GM19438 (cell line): ENCODE measurements around the gene JAK3.
"Not testable (repeated sequence)": the region's sequence is repeated elsewhere in the genome, so short reads cannot be mapped to it uniquely, and the experiment has no call there.

Experiments used
- ATAC-seq: cut with Tn5 transposase; IDR thresholded peaks from one replicate; pipeline ENCODE4 v1.9.1; 2021; ENCODE audit warnings: low read depth; ENCODE audit not compliant: unreplicated experiment

The JAK3 gene

GRCh38 chr19:17847538-17848366, at the start of gene JAK3:
Gene JAK3 (minus strand): TSS chr19:17847982. CDS start chr19:17844417, 3,565 bp downstream.
- peak; percentile 60 for ATAC-seq

DNA sequence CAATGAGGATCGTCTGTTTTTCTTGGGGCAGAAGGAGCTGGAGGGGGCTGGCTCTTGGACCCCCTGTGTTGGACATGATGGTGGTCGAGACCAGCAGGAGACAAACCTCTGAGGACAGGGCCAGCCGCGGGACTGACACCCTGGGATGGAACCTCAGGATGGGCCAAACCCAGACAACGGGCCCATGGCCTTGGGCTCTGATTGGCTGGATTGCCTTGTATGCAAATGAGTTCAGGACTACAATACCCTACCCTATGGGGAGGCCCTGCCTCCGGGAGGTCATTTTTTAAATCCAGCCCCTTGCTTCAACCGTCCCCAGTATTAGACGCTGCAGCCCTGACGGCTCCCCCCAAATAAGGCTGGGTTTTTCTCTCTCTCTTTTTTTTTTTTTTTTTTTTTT, 46.0 kb upstream of the JAK3 start:
- ATAC-seq: no peak

GRCh38 chr19:17889609-17890214, 41.9 kb upstream of the JAK3 start:
- no peak for ATAC-seq

- ATAC-seq: no peak
These were observed 40.5 kb upstream of the JAK3 start for GRCh38 chr19:17888260-17888659.

- ATAC-seq: not testable (repeated sequence)
These were observed 39.4 kb upstream of the JAK3 start for GRCh38 chr19:17887221-17887620.

DNA sequence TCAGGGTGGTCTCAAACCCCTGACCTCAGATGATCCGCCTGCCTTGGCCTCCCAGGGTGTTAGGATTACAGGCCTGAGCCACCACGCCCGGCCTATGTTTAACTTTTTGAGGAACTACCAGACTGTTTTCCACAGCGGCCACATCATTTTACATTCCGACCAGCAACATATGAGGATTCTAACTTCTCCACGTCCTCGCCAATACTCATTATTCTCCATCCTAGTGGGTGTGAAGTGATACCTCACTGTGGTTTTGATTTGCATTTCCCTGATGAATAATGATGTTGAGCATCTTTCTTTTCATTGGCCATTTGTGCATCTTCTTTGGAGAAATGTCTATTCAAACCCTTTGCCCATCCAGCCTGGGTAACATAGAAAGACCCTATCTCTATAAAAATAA, 38.7 kb upstream of the JAK3 start:
- no peak for ATAC-seq

DNA sequence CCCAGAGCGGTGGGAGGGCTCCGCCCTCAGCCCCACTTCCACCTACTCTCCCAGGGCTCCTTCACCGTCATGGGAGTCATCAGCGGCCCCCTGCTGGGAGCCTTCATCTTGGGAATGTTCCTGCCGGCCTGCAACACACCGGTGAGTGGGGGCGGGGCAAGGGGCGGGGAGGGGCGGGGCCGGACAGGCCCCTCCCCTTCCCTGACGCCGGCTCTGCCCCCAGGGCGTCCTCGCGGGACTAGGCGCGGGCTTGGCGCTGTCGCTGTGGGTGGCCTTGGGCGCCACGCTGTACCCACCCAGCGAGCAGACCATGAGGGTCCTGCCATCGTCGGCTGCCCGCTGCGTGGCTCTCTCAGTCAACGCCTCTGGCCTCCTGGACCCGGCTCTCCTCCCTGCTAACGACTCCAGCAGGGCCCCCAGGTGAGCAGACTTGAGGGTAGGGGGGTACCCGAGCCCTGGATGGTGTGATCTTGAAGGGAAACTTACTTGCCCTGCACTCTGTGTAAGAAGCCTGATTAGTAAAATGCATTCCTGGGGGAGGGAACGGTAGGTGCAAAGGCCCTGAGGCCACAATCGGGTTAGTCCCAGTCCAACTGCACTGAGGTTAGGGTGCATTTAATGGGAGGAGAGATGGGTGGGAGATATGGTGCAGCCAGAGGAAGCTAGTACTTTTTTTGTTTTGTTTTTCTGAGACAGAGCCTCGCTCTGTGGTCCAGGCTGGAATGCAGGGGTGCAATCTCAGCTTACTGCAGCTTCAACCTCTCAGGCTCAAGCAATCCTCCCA, 36.0 kb upstream of the JAK3 start:
- no peak for ATAC-seq

DNA sequence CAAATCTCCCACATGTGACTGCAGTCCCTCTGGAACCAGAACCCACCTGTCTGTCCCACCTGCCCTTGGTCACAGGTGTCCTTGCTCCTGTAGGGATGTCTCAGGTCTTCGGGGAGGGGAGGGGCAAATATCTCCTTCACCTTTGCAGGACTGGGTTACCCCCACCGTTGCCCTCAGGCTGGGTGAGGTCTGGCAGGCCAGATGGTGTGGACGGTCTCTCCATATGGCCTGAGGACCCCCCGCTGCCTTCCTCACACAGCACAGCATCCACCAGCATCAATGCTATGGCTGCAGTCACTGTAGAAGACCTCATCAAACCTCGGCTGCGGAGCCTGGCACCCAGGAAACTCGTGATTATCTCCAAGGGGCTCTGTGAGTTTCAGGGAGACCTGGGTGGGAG, 33.9 kb upstream of the JAK3 start:
- no peak for ATAC-seq

- ATAC-seq: no peak
These were observed 31.7 kb upstream of the JAK3 start for GRCh38 chr19:17879466-17879865.

- ATAC-seq: no peak
These were observed 29.9 kb upstream of the JAK3 start for GRCh38 chr19:17877696-17878095.

GRCh38 chr19:17874758-17875135, 27.0 kb upstream of the JAK3 start:
- ATAC-seq: no peak

DNA sequence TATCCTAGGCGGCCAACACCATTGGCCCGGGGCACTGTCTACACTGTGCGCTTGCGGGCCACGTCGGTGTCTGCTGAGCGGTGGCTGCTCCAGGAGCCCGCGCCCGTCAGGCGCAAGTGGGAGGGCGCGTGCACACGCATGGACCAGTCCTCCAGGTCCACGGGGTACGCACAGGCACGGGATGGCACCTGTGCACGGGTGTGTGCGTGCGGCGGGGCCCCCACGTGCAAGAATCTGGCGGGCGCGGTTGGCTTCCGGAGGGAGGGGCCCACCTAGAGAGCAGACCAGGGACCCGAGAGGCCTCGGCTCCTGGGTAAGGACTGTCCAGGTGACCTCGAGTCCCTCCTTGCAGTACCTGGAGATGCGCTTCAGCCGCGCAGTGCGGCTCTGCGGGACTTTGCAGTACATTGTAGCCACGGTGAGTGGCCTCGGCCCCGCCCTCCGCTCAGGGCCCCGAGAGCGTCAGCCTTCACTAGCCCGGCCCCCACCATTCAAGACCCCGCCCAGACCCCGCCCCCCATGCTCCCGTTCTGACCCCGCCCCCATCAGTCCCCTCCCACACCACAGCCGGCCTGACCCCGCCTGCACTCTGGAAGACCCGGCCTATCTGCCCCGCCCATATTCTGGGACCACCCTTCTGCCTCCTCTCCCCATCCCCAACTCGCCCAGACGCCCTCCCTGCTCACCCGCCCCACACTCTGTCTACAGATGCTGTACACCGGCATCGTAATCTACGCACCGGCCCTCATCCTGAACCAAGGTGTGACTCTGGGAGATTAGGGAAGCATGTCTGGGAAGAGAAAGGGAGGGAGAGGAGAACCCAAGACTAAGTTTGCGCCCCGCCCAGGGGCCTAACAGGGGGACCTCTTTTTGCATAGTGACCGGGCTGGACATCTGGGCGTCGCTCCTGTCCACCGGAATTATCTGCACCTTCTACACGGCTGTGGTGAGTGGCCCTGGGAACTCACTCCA, 26.3 kb upstream of the JAK3 start:
- no peak for ATAC-seq

- no peak for ATAC-seq
These were observed 24.6 kb upstream of the JAK3 start for GRCh38 chr19:17872251-17873001.

DNA sequence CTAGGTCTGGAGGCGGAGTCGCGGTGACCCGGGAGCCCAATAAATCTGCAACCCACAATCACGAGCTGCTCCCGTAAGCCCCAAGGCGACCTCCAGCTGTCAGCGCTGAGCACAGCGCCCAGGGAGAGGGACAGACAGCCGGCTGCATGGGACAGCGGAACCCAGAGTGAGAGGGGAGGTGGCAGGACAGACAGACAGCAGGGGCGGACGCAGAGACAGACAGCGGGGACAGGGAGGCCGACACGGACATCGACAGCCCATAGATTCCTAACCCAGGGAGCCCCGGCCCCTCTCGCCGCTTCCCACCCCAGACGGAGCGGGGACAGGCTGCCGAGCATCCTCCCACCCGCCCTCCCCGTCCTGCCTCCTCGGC, 24.1 kb upstream of the JAK3 start, which contains the start of gene SLC5A5:
TSS of gene SLC5A5 (plus strand) at position 68 of the 373 bp plus-strand sequence. CDS start 375 bp downstream, outside the sequence.
- no peak for ATAC-seq

GRCh38 chr19:17871032-17871877, 23.5 kb upstream of the JAK3 start:
- no peak for ATAC-seq

DNA sequence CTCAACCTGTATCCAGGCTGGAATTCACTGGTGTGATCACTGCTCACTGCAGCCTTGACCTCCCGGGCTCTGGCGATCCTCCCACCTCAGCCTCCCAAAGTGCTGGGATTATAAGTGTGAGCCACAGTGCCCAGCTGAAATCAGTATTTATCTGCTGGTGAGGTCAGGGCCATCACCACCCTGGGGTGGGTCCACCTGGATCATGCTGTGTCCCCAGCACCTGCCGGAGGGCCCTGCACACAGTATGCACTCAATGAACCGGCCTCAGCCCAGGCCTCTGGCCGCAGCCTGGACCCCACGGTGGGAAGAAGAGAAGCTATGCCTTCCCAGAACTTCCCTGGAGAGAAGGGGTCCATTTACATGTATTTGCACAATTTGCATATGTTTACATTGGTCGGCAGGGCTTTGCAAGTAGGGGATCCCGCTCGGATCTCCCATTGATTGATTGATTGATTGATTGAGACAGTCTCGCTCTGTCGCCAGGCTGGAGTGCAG, 21.4 kb upstream of the JAK3 start:
- ATAC-seq: no peak

DNA sequence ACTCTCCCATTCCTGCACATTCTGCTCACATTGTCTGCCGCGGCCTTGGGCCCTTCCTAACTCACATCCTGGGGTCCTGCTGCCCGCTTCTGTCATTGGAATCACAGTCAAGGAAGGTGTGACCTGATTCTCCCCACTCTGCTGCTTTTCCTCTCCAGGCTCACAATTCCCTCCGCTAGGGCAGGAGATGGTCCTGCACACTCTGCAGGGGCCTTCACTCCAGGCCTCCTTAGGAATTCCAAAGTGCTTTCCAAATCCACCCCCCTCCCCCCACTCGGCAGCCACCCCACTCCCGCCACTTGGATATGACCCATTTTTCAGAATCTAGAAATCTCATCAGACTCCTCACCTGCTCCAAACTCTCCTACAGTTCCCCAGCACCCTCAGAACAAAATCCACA, 20.9 kb upstream of the JAK3 start:
- ATAC-seq: no peak

DNA sequence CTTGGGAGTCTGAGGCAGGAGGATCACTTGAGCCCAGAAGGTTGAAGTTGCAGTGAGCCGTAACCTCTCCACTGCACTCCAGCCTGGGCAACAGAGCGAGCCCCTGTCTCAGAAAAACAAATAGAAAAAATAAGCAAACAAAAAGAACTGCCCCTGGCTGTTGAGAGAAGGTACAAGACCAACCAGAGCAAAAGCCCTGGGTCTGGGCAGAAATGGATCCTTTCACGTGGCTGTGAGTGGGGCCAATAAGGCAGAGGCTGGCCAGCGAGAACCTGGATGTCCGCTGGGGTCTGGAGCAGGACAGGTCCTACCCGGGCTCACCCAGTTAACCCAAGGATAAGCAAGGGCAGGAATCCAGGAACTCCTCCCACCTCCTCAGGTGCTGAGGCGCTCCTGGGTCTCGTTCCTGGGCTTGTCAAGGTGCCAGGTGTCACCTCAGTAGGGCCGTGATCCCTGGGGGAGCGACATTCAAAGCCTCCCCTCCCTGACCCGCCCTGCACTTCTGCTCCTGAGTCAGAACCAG, 19.2 kb upstream of the JAK3 start:
- no peak for ATAC-seq
